ENCODE measurements around the gene LRP4.

GRCh38 chr11:46914910-46915309 lies 3.4 kb downstream of the LRP4 start:
- no peak for TF ChIP-seq EZH2 (IDR thresholded peaks at IDR 0.05; ENCODE audit: low read length)
- no peak for TF ChIP-seq CTCF (optimal IDR thresholded peaks at IDR 0.05 in 1 of 3, IDR thresholded peaks at IDR 0.05 in 1 of 3, conservative IDR thresholded peaks at IDR 0.05 in 1 of 3; ENCODE audit: extremely low read depth in 1 of 3, insufficient read depth in 2 of 3, low read length in 3 of 3)

Data from keratinocyte (primary cell).